Endometrium (tissue), 2 donors: ENCODE measurements around the gene ALPK3.

Experiments used
- FAIRE-seq: peaks from 2 replicates; lab custom pipeline; 2012; peaks lifted over from hg19 to GRCh38; lab: Jason Lieb, UNC
- donor health status: control.
- donor health status: control.

Gene ALPK3

GRCh38 chr15:84922530-84922929 lies 105.4 kb downstream of the ALPK3 start:
- no peak for FAIRE-seq
